ENCODE results near the gene COL4A2.

GRCh38 chr13:110318920-110319319, 11.8 kb downstream of the COL4A2 start:
- no peak for TF ChIP-seq ZSCAN5A (tag by site-specific recombination; IDR thresholded peaks at IDR 0.05)
- TF ChIP-seq TSHZ1 (tag by site-specific recombination; IDR thresholded peaks at IDR 0.05; ENCODE audit: borderline replicate concordance): no peak
- TF ChIP-seq ZBTB7A (tag by site-specific recombination; IDR thresholded peaks at IDR 0.05; ENCODE audit: low read depth): no peak
- TF ChIP-seq MZF1 (tag by site-specific recombination; IDR thresholded peaks at IDR 0.05; ENCODE audit: borderline replicate concordance): no peak
- no peak for TF ChIP-seq CTCF (tag by site-specific recombination; IDR thresholded peaks at IDR 0.05)
- no peak for TF ChIP-seq MEIS1 (CRISPR knock-in tag; IDR thresholded peaks at IDR 0.05; ENCODE audit: borderline replicate concordance)
- TF ChIP-seq ATF2 (tag by site-specific recombination; IDR thresholded peaks at IDR 0.05; ENCODE audit: low read depth): no peak
- no peak for TF ChIP-seq ZNF274 (IDR thresholded peaks at IDR 0.05; ENCODE audit: low read length)
- no peak for TF ChIP-seq ZNF274 (tag by site-specific recombination; IDR thresholded peaks at IDR 0.05; ENCODE audit: borderline replicate concordance)
- TF ChIP-seq ELK4 (IDR thresholded peaks at IDR 0.05; ENCODE audit: borderline replicate concordance, low read depth, low read length): no peak
- no peak for TF ChIP-seq ZBTB8A (tag by site-specific recombination; IDR thresholded peaks at IDR 0.05)
